SIG-M5 (cell line): ENCODE measurements around the gene SLC12A6.
"Not testable (repeated sequence)": the region's sequence is repeated elsewhere in the genome, so short reads cannot be mapped to it uniquely, and the experiment has no call there.

Experiments used
- DNase-seq: peaks from one replicate; lab custom pipeline; 2025; lab: John Stamatoyannopoulos, UW

SLC12A6 gene

GRCh38 chr15:34357653-34358052 is 20.1 kb upstream of the SLC12A6 start:
- DNase-seq = no peak

- no peak for DNase-seq
Observed at GRCh38 chr15:34355241-34355640, 17.7 kb upstream of the SLC12A6 start.

GRCh38 chr15:34354286-34354685 is 16.7 kb upstream of the SLC12A6 start:
- no peak for DNase-seq

- no peak for DNase-seq
Observed at GRCh38 chr15:34353627-34354026, 16.0 kb upstream of the SLC12A6 start.

GRCh38 chr15:34352996-34353395 is 15.4 kb upstream of the SLC12A6 start:
- DNase-seq = not testable (repeated sequence)

- no peak for DNase-seq
Observed at GRCh38 chr15:34349769-34350168, 12.2 kb upstream of the SLC12A6 start.

GRCh38 chr15:34348735-34349300 is 11.2 kb upstream of the SLC12A6 start:
- no peak for DNase-seq

GRCh38 chr15:34347951-34348638 is 10.5 kb upstream of the SLC12A6 start:
- DNase-seq = no peak

- DNase-seq = peak; percentile 58
Observed at GRCh38 chr15:34342737-34343575, 5.4 kb upstream of the SLC12A6 start, which contains the start of the genes NOP10 and NUTM1. Gene NOP10 (minus strand): TSS chr15:34343136. CDS start chr15:34343073, 63 bp downstream. Gene NUTM1 (plus strand): TSS chr15:34343315. CDS start chr15:34343697, 382 bp downstream.

GRCh38 chr15:34342213-34342736 is 4.7 kb upstream of the SLC12A6 start:
- not testable (repeated sequence) for DNase-seq

GRCh38 chr15:34341381-34342212 is 4.0 kb upstream of the SLC12A6 start:
- peak; percentile 35 for DNase-seq

- DNase-seq = no peak
Observed at GRCh38 chr15:34339946-34340345, 2.4 kb upstream of the SLC12A6 start.

GRCh38 chr15:34338347-34338746 is 766 bp upstream of the SLC12A6 start:
- DNase-seq = no peak

- no peak for DNase-seq
Observed at GRCh38 chr15:34336991-34337556, 507 bp downstream of the SLC12A6 start.

- no peak for DNase-seq
Observed at GRCh38 chr15:34336231-34336990, 1.2 kb downstream of the SLC12A6 start.

- peak; percentile 13 for DNase-seq
Observed at GRCh38 chr15:34335176-34336032, 2.2 kb downstream of the SLC12A6 start.

GRCh38 chr15:34334672-34335071 is 2.9 kb downstream of the SLC12A6 start:
- DNase-seq = no peak

GRCh38 chr15:34332553-34333120 is 4.9 kb downstream of the SLC12A6 start:
- DNase-seq = no peak

- DNase-seq = no peak
Observed at GRCh38 chr15:34331809-34332208, 5.8 kb downstream of the SLC12A6 start.
